Midbrain (tissue), 1 donor: Measurements from ENCODE around the gene IPO4.
"Not testable (repeated sequence)": the region's sequence is repeated elsewhere in the genome, so short reads cannot be mapped to it uniquely, and the experiment has no call there.

Experiments
- DNase-seq: peaks from one replicate; lab custom pipeline; 2025; lab: John Stamatoyannopoulos, UW

IPO4 gene

GRCh38 chr14:24188251-24189058 is at the start of gene IPO4:
TSS of gene IPO4 (minus strand) at chr14:24188816. CDS start at chr14:24188787, 29 bp downstream.
- peak; percentile 98 for DNase-seq

- no peak for DNase-seq
Observed at GRCh38 chr14:24238123-24238522, 49.5 kb upstream of the IPO4 start.

- no peak for DNase-seq
Observed at GRCh38 chr14:24237463-24237955, 48.9 kb upstream of the IPO4 start.

- DNase-seq = no peak
Observed at GRCh38 chr14:24236689-24237462, 48.3 kb upstream of the IPO4 start.

- no peak for DNase-seq
Observed at GRCh38 chr14:24235804-24236688, 47.4 kb upstream of the IPO4 start.

GRCh38 chr14:24234095-24235005 is 45.7 kb upstream of the IPO4 start:
- no peak for DNase-seq

- no peak for DNase-seq
Observed at GRCh38 chr14:24233538-24233866, 44.9 kb upstream of the IPO4 start.

- peak; percentile 86 for DNase-seq
Observed at GRCh38 chr14:24232645-24233537, 44.3 kb upstream of the IPO4 start, which contains the start of gene GMPR2. TSS of gene GMPR2 (plus strand) at chr14:24232929. CDS start at chr14:24233254, 325 bp downstream.

- peak; percentile 98 for DNase-seq
Observed at GRCh38 chr14:24232121-24232644, 43.6 kb upstream of the IPO4 start, which contains the start of gene NEDD8. TSS of gene NEDD8 (minus strand) at chr14:24232367. CDS start at chr14:24232267, 100 bp downstream.

- no peak for DNase-seq
Observed at GRCh38 chr14:24231263-24232120, 42.9 kb upstream of the IPO4 start.

- DNase-seq = no peak
Observed at GRCh38 chr14:24228902-24229301, 40.3 kb upstream of the IPO4 start.

- DNase-seq = no peak
Observed at GRCh38 chr14:24226473-24226872, 37.9 kb upstream of the IPO4 start.

- DNase-seq = no peak
Observed at GRCh38 chr14:24224618-24225071, 36.0 kb upstream of the IPO4 start.

GRCh38 chr14:24222987-24223386 is 34.4 kb upstream of the IPO4 start:
- not testable (repeated sequence) for DNase-seq

GRCh38 chr14:24219521-24219920 is 30.9 kb upstream of the IPO4 start:
- no peak for DNase-seq

GRCh38 chr14:24219080-24219479 is 30.5 kb upstream of the IPO4 start:
- DNase-seq = no peak

GRCh38 chr14:24216876-24217275 is 28.3 kb upstream of the IPO4 start:
- not testable (repeated sequence) for DNase-seq

- no peak for DNase-seq
Observed at GRCh38 chr14:24216345-24216699, 27.7 kb upstream of the IPO4 start.
